A549 (cell line): ENCODE results near the gene FMNL2. TPM values are rescaled to one million over a fixed set of nuclear protein-coding genes. Genes with fewer than 3 reads are reported as not detected.

ENCODE experiments used
- ATAC-seq, 2 experiments: fragments of 200-7000 bp in 1 of 2; fragments of >200 bp in 1 of 2; cut with Nextera tagmentation in 1 of 2; cut with Tn5 transposase in 1 of 2; 3 replicates each; pipeline versions ENCODE4 v1.8.0 to v1.9.1; 2018 to 2020; ENCODE audit warnings: mild to moderate bottlenecking in 1 of 2, moderate library complexity in 1 of 2
- CTCF ChIA-PET: fragments of 300-600 bp; sonication (Branson Sonifier 250); formaldehyde crosslinking; extraction: SDS; loops from one replicate; lab custom pipeline; 2021; ENCODE audit warnings: antibody characterized with exemption, inconsistent platforms; lab: Yijun Ruan, JAX
- POLR2A ChIA-PET: fragments of 350-600 bp; formaldehyde crosslinking; extraction: SDS; loops from one replicate; lab custom pipeline; 2021; ENCODE audit warnings: antibody characterized with exemption, inconsistent platforms; lab: Yijun Ruan, JAX
- DNase-seq, 2 experiments: peaks; one replicate each; pipeline versions ENCODE4 v3.0.0 to v3.0.0-alpha.2; 2011 to 2016; ENCODE audit warnings: low read depth in 1 of 2, low spot score in 1 of 2
- FAIRE-seq: peaks from 2 replicates; lab custom pipeline; 2011; peaks lifted over from hg19 to GRCh38; lab: Jason Lieb, UNC
- H3K27ac ChIP-seq, 2 experiments: fragments of >200 bp; sonication (Bioruptor Twin); formaldehyde crosslinking; 3 replicates each; pipeline ENCODE4 v1.5.1; 2016 to 2017
- H3K4me1 ChIP-seq: fragments of >200 bp; sonication (Bioruptor Twin); formaldehyde crosslinking; 3 replicates; pipeline ENCODE4 v1.6.1; 2016
- H3K4me2 ChIP-seq: fragments of >200 bp; sonication (Bioruptor Twin); formaldehyde crosslinking; 3 replicates; pipeline ENCODE4 v1.6.1; 2016
- H3K4me3 ChIP-seq: fragments of >200 bp; sonication (Bioruptor Twin); formaldehyde crosslinking; 3 replicates; pipeline ENCODE4 v1.5.1; 2016
- H3K9me3 ChIP-seq: fragments of >200 bp; sonication (Bioruptor Twin); formaldehyde crosslinking; 3 replicates; pipeline ENCODE4 v1.6.1; 2016
- BHLHE40 ChIP-seq: IDR thresholded peaks from 2 replicates; pipeline ENCODE4 v1.6.1; 2012; ENCODE audit warnings: low read depth, low read length, inconsistent platforms
- EHF ChIP-seq: fragments of 250-450 bp; sonication (Bioruptor Pico); IDR thresholded peaks from 2 replicates; pipeline ENCODE4 v1.5.0; 2020; ENCODE audit warnings: mild to moderate bottlenecking
- HDAC2 ChIP-seq: fragments of 200-600 bp; sonication (generic); IDR thresholded peaks from 2 replicates; pipeline ENCODE4 v1.6.1; 2016
- HEYL ChIP-seq: fragments of 250-450 bp; sonication (Bioruptor Pico); IDR thresholded peaks from 2 replicates; pipeline ENCODE4 v1.8.0; 2021; ENCODE audit warnings: mild to moderate bottlenecking, moderate library complexity
- KDM5A ChIP-seq: fragments of 200-600 bp; sonication (generic); IDR thresholded peaks from 2 replicates; pipeline ENCODE4 v1.6.1; 2016; ENCODE audit warnings: antibody characterized with exemption, mild to moderate bottlenecking
- NFE2L2 ChIP-seq: fragments of 150-350 bp; conservative IDR thresholded peaks from 2 replicates; pipeline ENCODE4 v1.6.1; 2014; ENCODE audit warnings: low read length
- NPAS2 ChIP-seq: fragments of 250-450 bp; sonication (Bioruptor Pico); IDR thresholded peaks from 2 replicates; pipeline ENCODE4 v1.8.0; 2022; ENCODE audit warnings: mild to moderate bottlenecking, moderate library complexity, borderline replicate concordance
- POLR2A ChIP-seq: IDR thresholded peaks from 2 replicates; pipeline ENCODE4 v1.6.1; 2012; ENCODE audit warnings: mild to moderate bottlenecking, low read length
- POLR2AphosphoS2 ChIP-seq: conservative IDR thresholded peaks from 2 replicates; pipeline ENCODE4 v1.6.1; 2012; ENCODE audit warnings: low read length, improper control_type of control experiment, inconsistent platforms
- RAD21 ChIP-seq, 2 experiments: fragments of >200 bp in 1 of 2; sonication (Bioruptor Twin) in 1 of 2; formaldehyde crosslinking in 1 of 2; IDR thresholded peaks in 1 of 2; conservative IDR thresholded peaks in 1 of 2; 2 replicates in 1 of 2; 3 replicates in 1 of 2; pipeline ENCODE4 v1.6.1; 2012 to 2018; ENCODE audit warnings: inconsistent platforms in 1 of 2
- RARB ChIP-seq: fragments of 250-450 bp; sonication (Bioruptor Pico); IDR thresholded peaks from 2 replicates; pipeline ENCODE4 v1.8.0; 2021; ENCODE audit warnings: mild to moderate bottlenecking, moderate library complexity
- RCOR1 ChIP-seq: fragments of 150-350 bp; IDR thresholded peaks from 2 replicates; pipeline ENCODE4 v1.6.1; 2014; ENCODE audit warnings: antibody characterized with exemption, low read length, low read depth
- RNF2 ChIP-seq: fragments of 200-600 bp; sonication (generic); IDR thresholded peaks from 2 replicates; pipeline ENCODE4 v1.6.1; 2016; ENCODE audit warnings: low read depth, mild to moderate bottlenecking, antibody characterized with exemption, moderate library complexity, borderline replicate concordance
- SREBF2 ChIP-seq: fragments of 450-650 bp; IDR thresholded peaks from 2 replicates; pipeline ENCODE4 v1.6.1; 2014; ENCODE audit warnings: mild to moderate bottlenecking, moderate library complexity
- ZC3H11A ChIP-seq: fragments of 450-650 bp; IDR thresholded peaks from 2 replicates; pipeline ENCODE4 v1.6.1; 2014; ENCODE audit warnings: antibody characterized with exemption, mild to moderate bottlenecking
- WGBS: methylation state at CpG from one replicate; pipeline ENCODE4 v1.1.6; 2017; ENCODE audit errors: missing lambda C conversion rate; 5-methylcytosine and 5-hydroxymethylcytosine counted together
- polyA plus RNA-seq, 4 experiments: library from polyadenylated mRNA; depleted of rRNA in 3 of 4; stranded (reverse); fragments of >200 nt; fragmentation: RNase III in 1 of 4; extraction: RNeasy Plus Mini Kit Qiagen cat#74134 plus additional on column Dnase treatment in 1 of 4; gene quantifications; 2 replicates in 3 of 4; 3 replicates in 1 of 4; pipeline ENCODE4 v1.2.3, GENCODE V29; 2011 to 2017
- TF ChIP-seq, protein P1 (sequence below): fragments of 250-450 bp; sonication (Bioruptor Pico); IDR thresholded peaks from 2 replicates; pipeline ENCODE4 v1.5.0; 2020; ENCODE audit warnings: low read depth, mild to moderate bottlenecking, moderate library complexity
- TF ChIP-seq, protein P2 (sequence below): fragments of 200-600 bp; sonication (generic); IDR thresholded peaks from 2 replicates; pipeline ENCODE4 v1.6.1; 2016; ENCODE audit warnings: antibody characterized with exemption, mild to moderate bottlenecking, moderate library complexity
- TF ChIP-seq, protein P3 (sequence below): fragments of 250-450 bp; sonication (Bioruptor Pico); IDR thresholded peaks from 2 replicates; pipeline ENCODE4 v1.5.0; 2021; ENCODE audit warnings: mild to moderate bottlenecking, moderate library complexity, borderline replicate concordance

Gene FMNL2
- polyA plus RNA-seq, 2 of the 4 experiments (the other 2 are of a cell fraction): 27.9 to 36.5 TPM

- TF ChIP-seq, protein P1, sequence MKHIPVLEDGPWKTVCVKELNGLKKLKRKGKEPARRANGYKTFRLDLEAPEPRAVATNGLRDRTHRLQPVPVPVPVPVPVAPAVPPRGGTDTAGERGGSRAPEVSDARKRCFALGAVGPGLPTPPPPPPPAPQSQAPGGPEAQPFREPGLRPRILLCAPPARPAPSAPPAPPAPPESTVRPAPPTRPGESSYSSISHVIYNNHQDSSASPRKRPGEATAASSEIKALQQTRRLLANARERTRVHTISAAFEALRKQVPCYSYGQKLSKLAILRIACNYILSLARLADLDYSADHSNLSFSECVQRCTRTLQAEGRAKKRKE (CRISPR knock-in tag): no peak
- no peak for TF ChIP-seq EHF (CRISPR knock-in tag)
These were observed 274.7 kb downstream of the FMNL2 start (continued) for GRCh38 chr2:152609699-152610098.

GRCh38 chr2:152611458-152612231 is 276.7 kb downstream of the FMNL2 start:
- peaks cover 7% of the 10 kb centered on the region; the same call in 2 of the 3 replicates for H3K4me1 ChIP-seq
- FAIRE-seq (no peak), DNase-seq (peak in 1 of 2 experiments; percentile 9), ATAC-seq (peak in 1 of 2 experiments; percentile 54; a peak in 3 of 6 replicates)
- 0 out of 6 replicates have a peak overlapping the region, but pooled peaks of 1 of the 2 experiments have one; percentile 28 for H3K27ac ChIP-seq
- no peaks in the 10 kb centered on the region for H3K9me3 ChIP-seq
- POLR2A ChIA-PET: no interaction called here
- CTCF ChIA-PET: interaction anchor here (0.6 to 1.4 kb wide), 3 partner anchors 16 to 436 kb away, joined by 3 to 5 read pairs (median 3); partner anchors contain the start of gene STAM2
- TF ChIP-seq RCOR1 (no peak), HEYL (no peak), NPAS2 (CRISPR knock-in tag) (no peak), SREBF2 (no peak), RARB (CRISPR knock-in tag) (no peak)
- TF ChIP-seq, protein P2, sequence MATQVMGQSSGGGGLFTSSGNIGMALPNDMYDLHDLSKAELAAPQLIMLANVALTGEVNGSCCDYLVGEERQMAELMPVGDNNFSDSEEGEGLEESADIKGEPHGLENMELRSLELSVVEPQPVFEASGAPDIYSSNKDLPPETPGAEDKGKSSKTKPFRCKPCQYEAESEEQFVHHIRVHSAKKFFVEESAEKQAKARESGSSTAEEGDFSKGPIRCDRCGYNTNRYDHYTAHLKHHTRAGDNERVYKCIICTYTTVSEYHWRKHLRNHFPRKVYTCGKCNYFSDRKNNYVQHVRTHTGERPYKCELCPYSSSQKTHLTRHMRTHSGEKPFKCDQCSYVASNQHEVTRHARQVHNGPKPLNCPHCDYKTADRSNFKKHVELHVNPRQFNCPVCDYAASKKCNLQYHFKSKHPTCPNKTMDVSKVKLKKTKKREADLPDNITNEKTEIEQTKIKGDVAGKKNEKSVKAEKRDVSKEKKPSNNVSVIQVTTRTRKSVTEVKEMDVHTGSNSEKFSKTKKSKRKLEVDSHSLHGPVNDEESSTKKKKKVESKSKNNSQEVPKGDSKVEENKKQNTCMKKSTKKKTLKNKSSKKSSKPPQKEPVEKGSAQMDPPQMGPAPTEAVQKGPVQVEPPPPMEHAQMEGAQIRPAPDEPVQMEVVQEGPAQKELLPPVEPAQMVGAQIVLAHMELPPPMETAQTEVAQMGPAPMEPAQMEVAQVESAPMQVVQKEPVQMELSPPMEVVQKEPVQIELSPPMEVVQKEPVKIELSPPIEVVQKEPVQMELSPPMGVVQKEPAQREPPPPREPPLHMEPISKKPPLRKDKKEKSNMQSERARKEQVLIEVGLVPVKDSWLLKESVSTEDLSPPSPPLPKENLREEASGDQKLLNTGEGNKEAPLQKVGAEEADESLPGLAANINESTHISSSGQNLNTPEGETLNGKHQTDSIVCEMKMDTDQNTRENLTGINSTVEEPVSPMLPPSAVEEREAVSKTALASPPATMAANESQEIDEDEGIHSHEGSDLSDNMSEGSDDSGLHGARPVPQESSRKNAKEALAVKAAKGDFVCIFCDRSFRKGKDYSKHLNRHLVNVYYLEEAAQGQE: no peak
- no peak overlapping the region for H3K4me3 ChIP-seq
- H3K4me2 ChIP-seq: no peak overlapping the region
- WGBS: 81% methylated on average over 5 of the region's 5 CpGs

DNA sequence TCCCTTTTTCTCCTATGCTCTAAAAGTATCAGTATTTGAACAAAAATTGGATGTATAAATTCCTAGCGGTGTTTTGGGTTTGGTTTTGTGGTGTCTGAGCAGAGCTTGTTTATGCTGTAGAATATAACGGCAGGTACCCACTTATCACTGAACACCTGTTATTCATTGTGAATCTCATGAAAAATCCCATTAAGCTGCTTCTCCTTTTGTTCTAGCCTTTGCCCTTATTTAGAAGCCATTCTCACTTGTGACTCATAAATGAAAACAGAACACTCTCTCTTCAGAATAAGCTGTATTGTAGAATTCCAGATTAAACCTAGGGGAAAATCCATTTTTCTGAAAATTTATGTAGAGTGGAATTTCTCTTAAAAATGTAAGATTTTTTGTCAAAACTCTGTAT is 278.3 kb downstream of the FMNL2 start:
- Histone ChIP-seq H3K9me3 (no peaks in the 10 kb centered on the region), H3K27ac (no peak overlapping the region), H3K4me3 (no peak overlapping the region), H3K4me1 (peaks cover 7% of the 10 kb centered on the region; the same call in 2 of the 3 replicates), H3K4me2 (no peak overlapping the region)
- ChIA-PET POLR2A (no interaction called here), CTCF (interaction anchor here (1.2 to 2.3 kb wide), 2 partner anchors 22 to 437 kb away, joined by 3 to 10 read pairs; partner anchors contain the start of gene STAM2)
- 93% methylated on average over 2 of the region's 2 CpGs for WGBS
- ATAC-seq (no peak), DNase-seq (no peak), FAIRE-seq (no peak)
- TF ChIP-seq KDM5A: no peak
- no peak for TF ChIP-seq POLR2AphosphoS2
- no peak for TF ChIP-seq SREBF2
- no peak for TF ChIP-seq RNF2
- no peak for TF ChIP-seq ZC3H11A
- TF ChIP-seq BHLHE40: no peak
- no peak for TF ChIP-seq HDAC2

GRCh38 chr2:152615177-152615576 is 280.2 kb downstream of the FMNL2 start:
- Histone ChIP-seq H3K9me3 (no peaks in the 10 kb centered on the region), H3K4me2 (no peak overlapping the region), H3K27ac (no peak overlapping the region), H3K4me3 (no peak overlapping the region), H3K4me1 (peaks cover 7% of the 10 kb centered on the region; the same call in 2 of the 3 replicates)
- CTCF ChIA-PET: interaction anchor here (0.8 to 3.1 kb wide), 5 partner anchors 13 to 439 kb away, joined by 3 to 12 read pairs (median 5); partner anchors contain the start of gene STAM2
- DNase-seq: no peak
- no peak for ATAC-seq
- POLR2A ChIA-PET: no interaction called here
- 90% methylated on average over 5 of the region's 5 CpGs for WGBS
- no peak for FAIRE-seq
- TF ChIP-seq, protein P3, sequence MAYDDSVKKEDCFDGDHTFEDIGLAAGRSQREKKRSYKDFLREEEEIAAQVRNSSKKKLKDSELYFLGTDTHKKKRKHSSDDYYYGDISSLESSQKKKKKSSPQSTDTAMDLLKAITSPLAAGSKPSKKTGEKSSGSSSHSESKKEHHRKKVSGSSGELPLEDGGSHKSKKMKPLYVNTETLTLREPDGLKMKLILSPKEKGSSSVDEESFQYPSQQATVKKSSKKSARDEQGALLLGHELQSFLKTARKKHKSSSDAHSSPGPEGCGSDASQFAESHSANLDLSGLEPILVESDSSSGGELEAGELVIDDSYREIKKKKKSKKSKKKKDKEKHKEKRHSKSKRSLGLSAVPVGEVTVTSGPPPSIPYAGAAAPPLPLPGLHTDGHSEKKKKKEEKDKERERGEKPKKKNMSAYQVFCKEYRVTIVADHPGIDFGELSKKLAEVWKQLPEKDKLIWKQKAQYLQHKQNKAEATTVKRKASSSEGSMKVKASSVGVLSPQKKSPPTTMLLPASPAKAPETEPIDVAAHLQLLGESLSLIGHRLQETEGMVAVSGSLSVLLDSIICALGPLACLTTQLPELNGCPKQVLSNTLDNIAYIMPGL: no peak
- no peak for TF ChIP-seq RNF2
- no peak for TF ChIP-seq HDAC2
- TF ChIP-seq NFE2L2: no peak
- TF ChIP-seq POLR2A: no peak
- TF ChIP-seq RAD21 (conservative IDR thresholded peaks at IDR 0.05 in 1 of 2, IDR thresholded peaks at IDR 0.05 in 1 of 2): no peak
- TF ChIP-seq, all 56 proteins: peak for 0
